Progenitor cell of endocrine pancreas (in vitro differentiated cells): ENCODE measurements around the gene SERPINA5. TPM values are rescaled to one million over a fixed set of nuclear protein-coding genes. Genes with fewer than 3 reads are reported as not detected.
A peak's percentile ranks its signal among the peaks of the same experiment; 100 is the strongest.

Experiments
- DNase-seq: peaks from one replicate; pipeline ENCODE4 v3.0.0; 2021; ENCODE audit warnings: low spot score; ENCODE audit not compliant: unreplicated experiment
- H3K27ac Mint-ChIP-seq: 2 replicates; pipeline ENCODE4 v1.8.0; 2021; ENCODE audit warnings: mild to moderate bottlenecking, moderate library complexity, mixed read lengths
- H3K27me3 Mint-ChIP-seq: 2 replicates; pipeline ENCODE4 v1.8.0; 2021; ENCODE audit warnings: mixed read lengths
- H3K36me3 Mint-ChIP-seq: 2 replicates; pipeline ENCODE4 v1.8.0; 2022; ENCODE audit warnings: mixed read lengths; ENCODE audit not compliant: insufficient read depth
- H3K4me1 Mint-ChIP-seq: 2 replicates; pipeline ENCODE4 v1.8.0; 2021; ENCODE audit warnings: low read depth, mixed read lengths
- H3K4me3 Mint-ChIP-seq: 2 replicates; pipeline ENCODE4 v1.8.0; 2021; ENCODE audit warnings: low read depth, mild to moderate bottlenecking, moderate library complexity, mixed read lengths
- H3K9me3 Mint-ChIP-seq: 2 replicates; pipeline ENCODE4 v1.8.0; 2021; ENCODE audit warnings: low read depth, mixed read lengths
- total RNA-seq: library from RNA; stranded (reverse); gene quantifications from 2 replicates; pipeline ENCODE4 v1.2.1, GENCODE V29; 2021
- TF ChIP-seq, protein P1 (sequence below): fragments of 200-600 bp; sonication (generic); IDR thresholded peaks from one replicate; pipeline ENCODE4 v1.5.0; 2021; ENCODE audit warnings: antibody characterized with exemption, mild to moderate bottlenecking; ENCODE audit not compliant: unreplicated experiment

Gene SERPINA5
- total RNA-seq, 1 donor from 2014 or later: 37.7 TPM

DNA sequence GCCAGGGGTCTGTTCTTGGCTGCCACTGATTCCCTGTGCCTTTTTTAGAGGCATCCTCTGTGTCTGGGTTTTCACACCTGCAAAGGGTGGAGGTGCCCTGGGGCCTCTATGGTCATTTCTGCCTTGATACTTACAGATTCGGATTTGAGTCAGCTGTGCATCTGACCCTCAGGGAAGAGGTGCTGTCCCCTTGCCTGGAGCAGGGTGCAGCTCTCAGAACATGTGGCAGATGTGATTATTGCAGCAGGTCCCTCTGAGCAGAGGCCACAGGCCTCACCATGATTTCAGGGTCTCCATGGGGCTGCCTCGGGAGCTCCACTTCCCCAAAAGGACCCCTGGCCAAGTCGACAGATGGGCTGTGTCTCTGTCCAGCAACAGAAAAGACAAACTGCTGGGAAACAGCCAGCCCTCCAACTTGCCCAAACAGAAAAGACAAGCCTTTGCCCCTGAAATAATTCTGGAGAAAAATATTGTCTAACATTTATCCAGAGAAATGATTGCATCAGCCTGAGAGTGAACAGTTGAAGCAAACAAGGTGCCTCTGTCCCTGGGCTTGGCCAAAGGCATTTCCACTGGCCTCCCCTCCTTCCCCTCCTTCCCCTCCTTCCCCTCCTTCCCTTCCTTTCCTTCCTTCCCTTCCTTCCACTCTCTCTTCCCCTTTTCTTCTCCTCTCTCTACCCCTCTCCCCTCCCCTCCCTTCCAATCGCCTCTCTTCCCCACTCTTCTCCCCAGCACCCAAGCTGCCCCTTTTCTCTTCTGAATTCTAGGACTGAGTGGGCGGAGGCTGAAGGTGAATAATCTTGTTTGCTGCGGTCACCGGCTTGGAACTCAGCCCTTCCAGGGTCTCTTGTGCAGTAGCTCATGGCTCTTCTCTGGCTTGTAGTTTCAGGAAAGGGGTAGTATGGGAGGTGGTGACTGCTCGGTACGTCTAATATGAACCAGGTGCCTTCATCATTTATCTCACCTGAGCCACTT lies 31.6 kb downstream of the SERPINA5 start:
- TF ChIP-seq, protein P1, sequence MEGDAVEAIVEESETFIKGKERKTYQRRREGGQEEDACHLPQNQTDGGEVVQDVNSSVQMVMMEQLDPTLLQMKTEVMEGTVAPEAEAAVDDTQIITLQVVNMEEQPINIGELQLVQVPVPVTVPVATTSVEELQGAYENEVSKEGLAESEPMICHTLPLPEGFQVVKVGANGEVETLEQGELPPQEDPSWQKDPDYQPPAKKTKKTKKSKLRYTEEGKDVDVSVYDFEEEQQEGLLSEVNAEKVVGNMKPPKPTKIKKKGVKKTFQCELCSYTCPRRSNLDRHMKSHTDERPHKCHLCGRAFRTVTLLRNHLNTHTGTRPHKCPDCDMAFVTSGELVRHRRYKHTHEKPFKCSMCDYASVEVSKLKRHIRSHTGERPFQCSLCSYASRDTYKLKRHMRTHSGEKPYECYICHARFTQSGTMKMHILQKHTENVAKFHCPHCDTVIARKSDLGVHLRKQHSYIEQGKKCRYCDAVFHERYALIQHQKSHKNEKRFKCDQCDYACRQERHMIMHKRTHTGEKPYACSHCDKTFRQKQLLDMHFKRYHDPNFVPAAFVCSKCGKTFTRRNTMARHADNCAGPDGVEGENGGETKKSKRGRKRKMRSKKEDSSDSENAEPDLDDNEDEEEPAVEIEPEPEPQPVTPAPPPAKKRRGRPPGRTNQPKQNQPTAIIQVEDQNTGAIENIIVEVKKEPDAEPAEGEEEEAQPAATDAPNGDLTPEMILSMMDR: no peak
- H3K36me3 Mint-ChIP-seq: peaks cover 4% of the 10 kb centered on the region
- H3K27ac Mint-ChIP-seq: peak overlapping the region; percentile 29
- peaks cover 15% of the 10 kb centered on the region for H3K9me3 Mint-ChIP-seq
- no peaks in the 10 kb centered on the region for H3K27me3 Mint-ChIP-seq
- H3K4me1 Mint-ChIP-seq: peaks cover 13% of the 10 kb centered on the region
- H3K4me3 Mint-ChIP-seq: no peak overlapping the region
- no peak for DNase-seq

DNA sequence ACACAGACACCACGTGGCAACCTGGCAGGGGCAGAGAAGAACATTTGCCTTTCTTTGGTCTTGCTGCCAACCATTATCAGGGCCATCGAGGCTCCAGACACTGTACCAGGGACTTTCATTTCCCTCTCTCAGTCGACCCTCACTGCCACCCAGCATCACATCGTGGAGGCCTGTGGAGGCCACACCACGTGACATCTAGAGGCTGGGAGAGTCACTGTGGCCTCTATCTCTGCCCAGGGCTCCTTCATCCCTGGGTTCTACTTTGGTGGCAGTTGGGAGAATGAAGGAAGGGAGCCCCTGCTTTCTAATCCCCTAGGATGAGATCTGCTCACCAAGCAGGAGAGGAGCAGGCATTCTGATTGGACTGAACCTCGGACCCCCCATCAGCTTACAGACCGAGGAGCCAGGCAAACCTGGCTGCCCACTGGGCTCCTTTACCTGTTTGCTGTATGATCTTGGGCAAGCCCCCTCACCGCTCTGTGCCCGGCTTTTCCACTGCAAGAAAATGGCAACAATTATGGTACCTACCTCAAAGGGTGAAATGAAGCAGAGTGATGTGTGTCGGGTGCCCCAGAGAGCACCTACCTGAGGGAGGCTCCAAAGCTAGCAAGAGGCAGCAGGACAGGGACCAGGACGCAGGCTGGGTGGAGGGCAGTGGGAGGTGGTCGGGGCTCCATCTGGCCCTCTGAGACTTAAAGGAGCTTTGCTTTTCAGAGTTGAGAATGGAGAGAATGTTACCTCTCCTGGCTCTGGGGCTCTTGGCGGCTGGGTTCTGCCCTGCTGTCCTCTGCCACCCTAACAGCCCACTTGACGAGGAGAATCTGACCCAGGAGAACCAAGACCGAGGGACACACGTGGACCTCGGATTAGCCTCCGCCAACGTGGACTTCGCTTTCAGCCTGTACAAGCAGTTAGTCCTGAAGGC lies 32.8 kb downstream of the SERPINA5 start:
- peaks cover 10% of the 10 kb centered on the region for H3K36me3 Mint-ChIP-seq
- no peak overlapping the region for H3K4me3 Mint-ChIP-seq
- no peaks in the 10 kb centered on the region for H3K27me3 Mint-ChIP-seq
- no peak for DNase-seq
- TF ChIP-seq, protein P1: no peak
- H3K27ac Mint-ChIP-seq: no peak overlapping the region
- H3K9me3 Mint-ChIP-seq: peaks cover 26% of the 10 kb centered on the region
- peaks cover 13% of the 10 kb centered on the region for H3K4me1 Mint-ChIP-seq

DNA sequence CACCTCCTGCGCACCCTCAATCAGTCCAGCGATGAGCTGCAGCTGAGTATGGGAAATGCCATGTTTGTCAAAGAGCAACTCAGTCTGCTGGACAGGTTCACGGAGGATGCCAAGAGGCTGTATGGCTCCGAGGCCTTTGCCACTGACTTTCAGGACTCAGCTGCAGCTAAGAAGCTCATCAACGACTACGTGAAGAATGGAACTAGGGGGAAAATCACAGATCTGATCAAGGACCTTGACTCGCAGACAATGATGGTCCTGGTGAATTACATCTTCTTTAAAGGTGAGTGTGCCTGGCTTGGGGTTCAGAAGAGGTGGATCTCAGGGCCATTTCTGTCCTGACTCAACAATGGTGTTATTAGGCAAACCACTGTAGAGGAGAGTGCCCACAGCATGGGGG lies 33.6 kb downstream of the SERPINA5 start:
- Mint-ChIP-seq H3K4me3 (no peak overlapping the region), H3K36me3 (peaks cover 11% of the 10 kb centered on the region), H3K9me3 (peaks cover 29% of the 10 kb centered on the region), H3K4me1 (peaks cover 13% of the 10 kb centered on the region), H3K27ac (no peak overlapping the region), H3K27me3 (no peaks in the 10 kb centered on the region)
- TF ChIP-seq, protein P1: no peak
- no peak for DNase-seq

DNA sequence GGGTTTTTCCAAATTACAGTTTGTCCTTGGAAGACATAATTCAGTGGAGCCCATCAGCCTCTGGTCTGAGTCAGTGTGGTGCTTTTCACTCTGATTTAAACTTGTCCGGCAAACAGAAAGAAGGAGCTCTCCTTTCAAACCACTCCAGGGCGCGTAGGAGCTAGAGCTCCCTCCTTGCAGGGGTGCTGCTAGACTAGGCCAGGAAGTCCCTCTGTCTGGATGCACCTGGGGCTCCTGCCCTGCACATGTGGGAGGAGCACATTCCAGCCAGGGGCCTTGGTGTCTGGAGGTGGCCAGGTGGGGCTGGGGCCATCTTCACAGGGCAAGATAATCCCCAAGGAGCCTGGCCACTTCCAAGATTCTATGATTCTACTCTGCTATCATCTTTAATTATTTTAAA lies 34.0 kb downstream of the SERPINA5 start:
- Mint-ChIP-seq H3K9me3 (peaks cover 29% of the 10 kb centered on the region), H3K36me3 (peaks cover 11% of the 10 kb centered on the region), H3K4me1 (peaks cover 13% of the 10 kb centered on the region), H3K4me3 (no peak overlapping the region), H3K27me3 (peaks cover 4% of the 10 kb centered on the region), H3K27ac (no peak overlapping the region)
- TF ChIP-seq, protein P1: no peak
- no peak for DNase-seq
